Kidney capillary endothelial cell (primary cell): ENCODE data around the gene VEGFB.
A peak's percentile ranks its signal among the peaks of the same experiment; 100 is the strongest.

Experiments
- DNase-seq: peaks from one replicate; pipeline ENCODE4 v3.0.0-alpha.2; 2018; ENCODE audit warnings: low spot score

The VEGFB gene

DNA sequence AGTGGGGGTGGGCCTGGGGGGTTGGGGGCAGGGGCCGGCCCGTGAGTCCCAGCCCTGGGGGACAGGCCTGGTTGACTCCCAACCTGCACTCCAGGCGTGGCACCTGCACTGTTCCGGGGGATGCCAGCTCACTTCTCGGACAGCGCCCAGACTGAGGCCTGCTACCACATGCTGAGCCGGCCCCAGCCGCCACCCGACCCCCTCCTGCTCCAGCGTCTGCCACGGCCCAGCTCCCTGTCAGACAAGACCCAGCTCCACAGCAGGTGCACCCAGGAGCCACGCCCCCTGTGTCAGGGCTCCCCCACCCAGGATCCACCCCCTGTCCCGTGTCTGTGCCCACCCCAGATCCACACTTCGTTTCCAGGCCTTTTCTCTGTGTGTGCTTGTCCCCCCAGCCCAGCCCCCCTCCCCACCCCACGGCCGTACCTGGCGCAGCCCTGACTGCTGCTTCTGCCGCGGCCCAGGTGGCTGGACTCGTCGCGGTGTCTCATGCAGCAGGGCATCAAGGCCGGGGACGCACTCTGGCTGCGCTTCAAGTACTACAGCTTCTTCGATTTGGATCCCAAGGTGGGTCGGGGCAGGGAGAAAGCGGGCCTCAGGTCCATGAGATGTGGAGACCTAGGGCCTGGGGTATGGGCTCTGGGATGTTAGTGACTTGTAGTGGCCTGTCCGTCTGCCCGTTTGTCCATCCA is 23.1 kb upstream of the VEGFB start:
- no peak for DNase-seq

DNA sequence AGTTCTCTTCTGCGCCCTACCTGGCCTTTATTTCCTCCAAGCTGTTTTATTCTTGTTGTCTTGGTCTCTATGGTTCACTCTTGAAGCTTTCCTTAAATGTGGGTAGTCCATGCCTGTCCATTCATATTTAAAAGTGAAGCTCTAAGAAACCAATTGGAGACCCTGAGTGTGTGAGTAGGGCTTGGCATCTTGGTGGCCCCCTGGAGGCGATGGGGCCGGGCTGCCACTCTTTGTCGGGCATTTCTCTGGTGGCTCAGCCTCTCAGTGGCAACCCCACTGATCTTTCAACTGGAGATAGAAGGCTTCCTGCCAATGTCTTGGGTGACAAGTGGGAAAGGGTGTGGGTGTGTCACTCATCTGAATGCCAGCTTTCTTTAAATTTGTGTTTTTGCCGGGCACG is 17.5 kb upstream of the VEGFB start:
- DNase-seq, result no peak

DNA sequence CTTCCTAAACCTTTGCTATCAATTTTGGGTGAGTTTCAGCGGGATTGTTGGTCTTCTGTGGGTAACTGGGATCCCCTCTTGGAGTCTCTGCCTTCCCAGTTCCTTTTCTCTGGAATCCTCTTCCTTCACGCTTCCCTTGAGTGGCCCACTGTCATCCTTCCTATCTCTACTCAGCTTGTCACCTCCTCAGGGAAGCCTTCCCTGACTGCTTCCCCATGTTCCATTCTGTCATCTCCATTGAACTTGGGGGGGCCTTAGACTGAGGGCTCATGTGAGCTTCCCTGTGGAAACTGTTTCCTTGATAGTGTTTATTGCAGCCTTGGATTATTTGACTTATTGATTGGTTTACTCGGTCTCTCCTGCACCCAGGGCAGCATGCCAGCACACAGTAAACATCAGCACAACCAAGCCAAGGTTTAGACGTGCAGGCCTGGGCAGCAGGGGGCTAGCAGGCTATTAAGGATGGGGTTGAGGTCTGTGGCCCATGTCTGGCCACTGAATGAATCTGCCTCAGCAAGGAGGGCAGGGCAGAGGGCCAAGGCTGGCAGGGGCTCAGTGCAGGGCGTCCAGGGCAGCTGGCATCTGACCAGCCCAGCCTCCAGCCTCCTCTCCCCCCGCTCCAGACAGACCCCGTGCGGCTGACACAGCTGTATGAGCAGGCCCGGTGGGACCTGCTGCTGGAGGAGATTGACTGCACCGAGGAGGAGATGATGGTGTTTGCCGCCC is 15.6 kb upstream of the VEGFB start:
- no peak for DNase-seq

DNA sequence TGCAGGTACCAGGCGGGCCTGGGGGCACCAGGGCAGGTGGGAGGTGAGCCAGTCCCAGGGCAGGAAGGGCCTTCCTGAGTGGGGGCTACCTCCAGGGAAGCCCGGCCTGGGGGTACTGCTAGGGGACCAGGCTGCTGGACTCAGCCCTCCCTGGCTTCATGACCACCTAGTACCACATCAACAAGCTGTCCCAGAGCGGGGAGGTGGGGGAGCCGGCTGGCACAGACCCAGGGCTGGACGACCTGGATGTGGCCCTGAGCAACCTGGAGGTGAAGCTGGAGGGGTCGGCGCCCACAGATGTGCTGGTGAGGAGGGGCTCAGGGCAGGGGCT is 15.1 kb upstream of the VEGFB start:
- no peak for DNase-seq

DNA sequence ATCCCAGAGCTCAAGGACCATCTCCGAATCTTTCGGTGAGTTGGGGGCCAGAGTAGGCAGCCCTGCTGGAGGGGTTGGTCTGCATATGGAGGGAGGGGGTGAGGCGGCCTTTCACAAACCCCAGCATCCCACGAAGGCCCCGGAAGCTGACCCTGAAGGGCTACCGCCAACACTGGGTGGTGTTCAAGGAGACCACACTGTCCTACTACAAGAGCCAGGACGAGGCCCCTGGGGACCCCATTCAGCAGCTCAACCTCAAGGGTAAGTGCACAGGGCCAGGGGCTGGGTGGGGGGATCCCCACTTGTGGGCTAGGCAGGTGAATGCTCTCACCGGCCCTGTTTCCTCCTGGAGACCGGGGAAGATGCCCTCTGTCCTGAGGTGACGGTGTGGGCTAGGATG is 14.6 kb upstream of the VEGFB start:
- DNase-seq, result no peak

DNA sequence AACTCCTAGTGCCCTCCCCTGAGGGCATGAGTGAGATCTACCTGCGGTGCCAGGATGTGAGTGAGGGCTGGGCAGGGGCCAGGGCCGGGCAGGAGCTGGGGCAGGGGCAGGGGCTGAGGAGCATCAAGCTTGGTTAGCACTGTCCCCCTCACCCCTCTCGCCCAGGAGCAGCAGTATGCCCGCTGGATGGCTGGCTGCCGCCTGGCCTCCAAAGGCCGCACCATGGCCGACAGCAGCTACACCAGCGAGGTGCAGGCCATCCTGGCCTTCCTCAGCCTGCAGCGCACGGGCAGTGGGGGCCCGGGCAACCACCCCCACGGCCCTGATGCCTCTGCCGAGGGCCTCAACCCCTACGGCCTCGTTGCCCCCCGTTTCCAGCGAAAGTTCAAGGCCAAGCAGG is 14.1 kb upstream of the VEGFB start:
- DNase-seq, result no peak

DNA sequence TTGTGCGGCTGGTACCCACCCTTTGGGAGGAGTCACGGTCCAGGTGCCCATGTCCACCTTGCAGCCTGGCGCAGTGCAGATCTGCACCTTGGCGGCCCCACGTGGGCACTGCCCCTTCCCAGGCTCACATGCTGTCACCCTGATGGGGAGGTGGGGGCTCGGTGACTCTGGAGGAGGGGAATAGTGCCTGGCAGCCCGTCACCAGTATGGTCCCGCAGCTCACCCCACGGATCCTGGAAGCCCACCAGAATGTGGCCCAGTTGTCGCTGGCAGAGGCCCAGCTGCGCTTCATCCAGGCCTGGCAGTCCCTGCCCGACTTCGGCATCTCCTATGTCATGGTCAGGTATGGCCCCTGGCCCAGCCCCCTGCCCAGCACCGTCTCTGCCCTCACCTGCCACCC is 13.6 kb upstream of the VEGFB start:
- no peak for DNase-seq

DNA sequence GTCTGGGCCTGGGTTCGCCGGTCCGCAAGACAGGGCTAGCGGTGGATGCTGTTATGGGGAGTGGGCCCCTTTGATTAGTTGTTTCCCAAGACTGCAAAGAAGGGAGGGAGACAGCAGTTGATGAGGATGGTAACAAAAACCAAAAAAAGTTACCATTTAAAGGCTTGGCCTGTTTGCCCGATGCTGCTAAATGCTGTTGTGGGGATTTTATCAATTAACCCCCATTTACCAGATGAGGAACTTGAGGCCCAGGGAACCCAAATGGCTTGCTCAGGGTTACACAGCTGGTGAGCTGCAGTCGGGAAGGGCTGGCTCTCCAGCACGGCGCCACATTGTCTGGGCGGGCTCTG is 11.8 kb upstream of the VEGFB start:
- DNase-seq, result no peak

DNA sequence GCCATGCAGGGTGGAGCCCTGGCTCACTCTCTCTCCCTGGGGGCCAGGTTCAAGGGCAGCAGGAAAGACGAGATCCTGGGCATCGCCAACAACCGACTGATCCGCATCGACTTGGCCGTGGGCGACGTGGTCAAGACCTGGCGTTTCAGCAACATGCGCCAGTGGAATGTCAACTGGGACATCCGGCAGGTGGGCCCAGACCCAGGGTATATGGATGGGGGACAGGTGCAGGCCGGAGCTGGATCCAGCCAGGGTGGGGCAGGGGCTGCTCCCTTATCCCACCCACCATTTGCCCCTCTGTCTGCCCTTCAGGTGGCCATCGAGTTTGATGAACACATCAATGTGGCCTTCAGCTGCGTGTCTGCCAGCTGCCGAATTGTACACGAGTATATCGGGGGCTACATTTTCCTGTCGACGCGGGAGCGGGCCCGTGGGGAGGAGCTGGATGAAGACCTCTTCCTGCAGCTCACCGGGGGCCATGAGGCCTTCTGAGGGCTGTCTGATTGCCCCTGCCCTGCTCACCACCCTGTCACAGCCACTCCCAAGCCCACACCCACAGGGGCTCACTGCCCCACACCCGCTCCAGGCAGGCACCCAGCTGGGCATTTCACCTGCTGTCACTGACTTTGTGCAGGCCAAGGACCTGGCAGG is 11.3 kb upstream of the VEGFB start:
- no peak for DNase-seq

DNA sequence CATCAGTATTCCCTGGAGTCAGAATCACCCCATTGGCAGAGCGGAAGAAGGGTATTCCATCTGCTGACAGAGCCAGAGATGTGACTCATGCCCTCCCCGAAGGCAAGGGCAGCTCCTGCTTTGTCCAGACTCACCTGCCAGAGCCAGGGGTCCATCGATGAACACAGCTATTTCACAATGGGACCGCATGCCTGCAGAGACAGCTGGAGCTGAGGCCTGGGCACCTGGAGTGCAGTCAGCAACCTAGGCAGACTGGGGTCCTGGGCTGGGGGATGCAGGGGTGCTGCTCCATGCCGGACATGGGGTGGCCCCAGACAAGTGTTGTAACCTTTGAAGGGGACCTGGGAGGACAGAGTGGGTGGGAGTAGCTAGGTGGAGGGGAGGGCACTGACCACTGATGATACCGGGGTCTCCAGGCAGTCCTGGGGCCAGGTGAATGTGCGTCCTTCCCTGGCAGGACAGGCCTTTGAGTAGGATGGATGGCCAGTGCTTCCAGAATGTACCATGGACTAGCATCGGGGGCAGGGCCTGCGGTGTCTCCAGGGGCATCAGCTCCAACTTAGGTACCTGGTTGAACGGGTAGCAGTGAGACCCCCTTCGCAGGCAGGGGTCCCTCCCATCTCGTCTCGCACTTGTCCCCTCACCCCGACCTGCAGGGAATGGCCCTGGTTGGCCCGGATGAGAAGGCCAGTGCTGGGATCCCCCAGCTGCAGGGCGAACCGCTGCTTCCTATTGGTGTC is 10.1 kb upstream of the VEGFB start:
- DNase-seq, result no peak

DNA sequence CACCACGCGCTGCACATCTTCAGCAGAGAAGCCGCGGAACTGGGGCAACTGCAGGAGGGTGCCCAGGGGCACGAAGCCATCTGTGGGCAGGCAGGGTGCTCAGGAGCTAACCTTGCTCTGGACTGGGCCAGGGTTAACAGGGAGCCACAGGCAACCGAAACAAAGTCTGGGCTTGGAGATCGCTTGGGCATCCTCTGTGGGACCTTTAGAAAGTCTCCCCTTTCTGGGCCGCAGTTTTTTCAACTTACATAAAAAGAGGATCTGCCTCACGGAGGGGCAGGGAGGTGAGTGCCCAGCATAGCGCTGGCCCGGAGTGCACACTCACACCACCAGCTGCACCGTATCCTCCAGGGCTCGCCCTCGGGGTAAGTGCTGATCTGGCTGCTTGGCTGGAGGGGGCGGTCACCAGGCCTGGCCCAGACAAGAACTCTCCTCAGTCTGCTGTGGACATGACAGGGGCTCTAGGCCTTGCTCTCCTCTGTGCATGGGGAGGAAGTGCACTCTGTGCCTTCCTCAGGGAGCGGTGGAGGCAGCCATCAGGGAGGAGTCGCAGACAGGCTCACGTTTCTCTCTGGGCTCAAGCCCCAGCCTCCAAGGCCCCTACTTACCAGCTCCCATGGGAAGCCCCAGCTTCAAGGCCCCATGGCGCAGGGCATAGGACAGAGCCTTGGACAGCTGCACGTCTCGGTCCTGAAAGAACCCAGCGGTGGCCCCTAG is 9.3 kb upstream of the VEGFB start:
- no peak for DNase-seq

DNA sequence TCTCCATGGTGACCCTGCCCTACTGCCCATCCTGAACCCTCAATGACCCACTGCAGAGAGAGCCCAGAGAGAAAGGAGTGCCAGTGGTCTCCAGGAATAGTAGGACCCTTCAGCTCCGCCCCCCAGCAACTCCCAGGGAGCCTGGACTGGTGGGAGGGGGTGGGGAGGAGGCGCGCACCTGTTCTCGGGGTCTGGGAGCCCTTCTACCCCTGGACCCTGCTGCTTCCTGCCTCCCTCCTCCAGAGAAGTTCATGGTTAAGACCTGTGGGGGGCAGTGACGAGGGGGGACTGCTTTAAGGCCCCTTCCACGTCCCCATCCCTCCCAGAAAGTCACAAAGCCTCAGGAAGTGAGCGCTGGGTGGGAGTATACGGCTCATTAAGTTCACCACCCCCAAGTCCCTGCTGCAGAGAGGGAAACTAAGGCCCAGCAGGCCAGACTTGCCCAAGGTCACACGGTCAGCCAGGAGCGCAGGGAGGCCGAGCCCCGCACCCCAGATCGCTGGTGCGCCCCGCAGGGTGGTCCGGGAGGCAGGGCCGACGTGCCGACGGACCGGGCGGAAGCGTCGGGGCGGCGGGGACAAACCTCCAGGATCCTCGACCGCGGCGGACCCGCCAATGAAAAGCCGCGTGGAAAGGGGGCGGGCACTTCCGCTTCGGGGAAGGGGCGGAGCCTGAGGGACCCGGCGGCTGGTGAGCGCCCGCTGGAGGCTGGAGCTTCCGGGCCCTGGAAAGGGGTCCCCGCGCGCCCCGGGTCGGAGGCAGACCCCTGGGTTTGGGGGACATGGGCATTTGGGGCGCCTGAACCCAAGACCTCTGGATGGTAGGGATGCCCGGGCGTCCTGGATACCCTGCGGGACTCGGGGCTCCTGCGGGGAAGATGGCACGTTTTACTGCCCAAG is 8.5 kb upstream of the VEGFB start, which contains the start of the genes NUDT22 and TRPT1:
Gene NUDT22, plus strand, starts transcription at position 667 of the 899 bp plus-strand sequence. CDS start 379 bp downstream, outside the sequence.
Gene TRPT1, minus strand, starts transcription at position 579 of the 899 bp plus-strand sequence. Its CDS starts 326 bp downstream, at position 253.
- peak; percentile 78 for DNase-seq

DNA sequence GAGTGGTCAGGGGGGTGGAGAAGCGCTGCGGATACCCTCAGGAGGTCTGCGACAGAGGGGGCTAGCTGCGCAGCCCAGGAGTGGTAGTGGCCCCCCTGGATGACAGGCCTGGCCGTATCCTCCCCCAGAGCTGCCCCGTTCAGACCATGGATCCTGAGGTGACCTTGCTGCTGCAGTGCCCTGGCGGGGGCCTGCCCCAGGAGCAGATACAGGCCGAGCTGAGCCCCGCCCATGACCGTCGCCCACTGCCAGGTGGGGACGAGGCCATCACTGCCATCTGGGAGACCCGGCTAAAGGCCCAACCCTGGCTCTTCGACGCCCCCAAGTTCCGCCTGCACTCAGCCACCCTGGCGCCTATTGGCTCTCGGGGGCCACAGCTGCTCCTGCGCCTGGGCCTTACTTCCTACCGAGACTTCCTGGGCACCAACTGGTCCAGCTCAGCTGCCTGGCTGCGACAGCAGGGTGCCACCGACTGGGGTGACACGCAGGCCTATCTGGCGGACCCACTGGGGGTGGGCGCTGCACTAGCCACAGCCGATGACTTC is 7.8 kb upstream of the VEGFB start:
- no peak for DNase-seq

DNA sequence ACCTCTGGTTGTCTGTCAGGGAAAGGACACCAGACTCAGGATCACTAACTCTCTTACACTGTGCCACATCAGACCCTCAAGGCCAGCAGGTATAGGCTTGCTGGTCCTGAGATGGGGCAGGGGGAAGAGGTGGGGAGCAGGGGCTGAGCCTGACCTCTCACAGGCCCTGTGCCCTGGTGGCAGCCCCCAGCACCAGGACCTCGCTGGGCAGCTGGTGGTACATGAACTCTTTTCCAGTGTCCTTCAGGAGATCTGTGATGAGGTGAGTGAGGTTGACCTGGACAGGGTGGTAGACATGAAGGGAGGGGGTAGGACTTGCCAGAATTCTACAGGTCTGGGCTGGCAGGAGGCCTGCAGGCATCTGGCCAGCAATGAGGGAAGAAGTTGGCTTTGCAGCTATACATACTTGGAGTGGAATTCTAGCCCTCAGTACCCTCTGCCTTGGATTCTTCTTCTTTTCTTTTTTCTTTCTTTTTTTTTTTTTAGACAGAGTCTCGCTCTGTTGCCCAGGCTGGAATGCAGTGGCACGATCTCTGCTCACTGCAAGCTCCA is 6.9 kb upstream of the VEGFB start:
- DNase-seq, result no peak

DNA sequence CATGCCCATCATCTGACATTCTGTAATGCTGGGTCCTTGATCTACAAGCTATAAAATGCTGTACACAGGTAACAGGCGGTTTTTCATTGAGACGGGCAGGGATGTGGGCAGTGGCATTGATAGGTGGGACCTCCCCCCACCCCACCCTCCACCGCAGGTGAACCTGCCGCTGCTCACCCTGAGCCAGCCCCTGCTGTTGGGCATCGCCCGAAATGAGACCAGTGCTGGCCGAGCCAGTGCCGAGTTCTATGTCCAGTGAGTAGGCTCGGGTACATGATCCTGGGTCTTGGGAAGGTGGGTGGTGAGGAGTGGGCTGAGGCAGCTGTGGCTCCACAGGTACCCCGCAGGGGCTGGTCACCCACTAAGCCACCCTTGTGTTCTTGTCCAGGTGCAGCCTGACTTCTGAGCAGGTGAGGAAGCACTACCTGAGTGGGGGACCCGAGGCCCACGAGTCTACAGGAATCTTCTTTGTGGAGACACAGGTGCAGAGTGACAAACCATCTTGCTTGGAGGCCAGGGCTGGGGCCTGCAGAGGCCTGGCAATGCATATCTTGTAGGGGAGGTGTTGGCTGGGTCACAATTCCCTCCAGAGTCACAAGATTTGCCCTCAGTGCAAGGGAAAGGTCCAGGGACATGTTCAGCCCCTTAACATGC is 5.2 kb upstream of the VEGFB start:
- no peak for DNase-seq

DNA sequence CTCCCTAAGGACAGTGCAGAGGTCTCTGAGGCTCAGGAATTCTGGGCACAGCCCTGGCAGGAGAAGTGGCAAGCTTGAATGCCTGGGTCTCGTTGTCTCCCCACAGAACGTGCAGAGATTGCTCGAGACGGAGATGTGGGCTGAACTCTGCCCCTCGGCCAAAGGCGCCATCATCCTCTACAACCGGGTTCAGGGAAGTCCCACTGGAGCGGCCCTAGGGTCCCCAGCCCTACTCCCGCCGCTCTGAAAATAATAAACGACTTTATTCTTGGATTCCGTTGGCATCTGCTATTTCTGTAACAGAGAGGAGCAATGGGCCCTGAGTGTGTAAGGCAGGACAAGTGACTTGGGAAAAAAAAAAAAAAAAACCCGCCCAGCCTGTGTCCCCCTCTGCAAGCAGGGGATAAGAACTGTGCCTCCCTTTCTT is 4.6 kb upstream of the VEGFB start:
- no peak for DNase-seq

DNA sequence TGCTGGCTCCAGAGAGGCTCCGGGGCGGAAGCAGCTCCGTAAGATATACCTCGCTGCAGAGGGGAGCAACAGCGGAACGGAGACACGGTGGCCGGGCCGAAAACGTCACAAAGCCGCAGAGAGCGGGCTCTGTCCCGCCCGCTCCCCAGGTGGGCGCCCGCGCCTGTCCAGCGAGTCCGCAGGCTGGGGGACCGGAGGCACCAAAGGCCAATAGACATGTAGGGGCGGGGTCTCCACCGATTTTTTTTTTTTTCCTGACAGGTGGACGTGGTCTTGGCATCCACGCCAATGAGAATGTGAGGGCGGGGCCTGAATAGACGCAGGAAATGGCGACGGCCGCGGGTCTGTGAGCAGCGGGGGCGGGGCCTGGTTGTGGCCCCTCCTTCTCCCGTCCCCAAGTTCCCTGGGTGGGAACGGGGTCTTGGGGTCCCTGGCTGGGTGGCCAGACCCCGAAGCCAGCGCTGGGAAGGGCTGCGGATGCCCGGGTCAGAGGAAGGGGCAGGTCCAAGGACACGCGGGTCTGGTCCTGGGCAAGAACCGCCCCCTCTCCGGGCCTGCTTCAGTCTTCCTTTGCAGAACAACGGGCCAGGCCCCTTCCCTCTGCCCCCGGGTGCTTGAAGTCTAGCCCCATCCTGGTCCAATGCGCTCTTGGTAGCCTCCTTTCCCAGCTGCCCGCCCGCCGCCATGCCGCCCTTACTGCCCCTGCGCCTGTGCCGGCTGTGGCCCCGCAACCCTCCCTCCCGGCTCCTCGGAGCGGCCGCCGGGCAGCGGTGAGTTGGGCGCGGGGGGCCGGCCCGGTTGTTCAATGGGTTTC is 4.0 kb upstream of the VEGFB start, which contains the start of gene DNAJC4:
Gene DNAJC4, plus strand, starts transcription at position 378 of the 814 bp plus-strand sequence. Its CDS starts 307 bp downstream, at position 685.
- DNase-seq, result peak; percentile 74

DNA sequence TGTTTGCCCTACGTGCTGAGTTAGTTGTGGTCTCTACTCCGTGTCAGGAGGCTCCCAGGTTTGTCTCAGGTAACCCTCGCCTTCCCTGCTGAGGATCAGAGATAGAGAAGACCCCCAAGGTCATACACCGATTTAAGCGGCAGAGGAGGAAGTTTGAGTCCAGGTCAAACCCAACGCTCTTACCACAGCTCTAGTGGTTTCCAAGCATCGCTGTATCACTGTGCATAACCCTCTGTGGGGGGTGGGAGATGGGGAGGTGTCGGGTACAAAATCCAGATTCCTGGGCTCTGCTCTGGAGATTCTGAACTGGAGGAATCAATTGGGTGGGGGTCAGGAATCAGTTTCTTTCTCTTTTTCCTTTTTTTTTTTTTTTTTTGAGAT is 3.4 kb upstream of the VEGFB start:
- DNase-seq, result no peak

DNA sequence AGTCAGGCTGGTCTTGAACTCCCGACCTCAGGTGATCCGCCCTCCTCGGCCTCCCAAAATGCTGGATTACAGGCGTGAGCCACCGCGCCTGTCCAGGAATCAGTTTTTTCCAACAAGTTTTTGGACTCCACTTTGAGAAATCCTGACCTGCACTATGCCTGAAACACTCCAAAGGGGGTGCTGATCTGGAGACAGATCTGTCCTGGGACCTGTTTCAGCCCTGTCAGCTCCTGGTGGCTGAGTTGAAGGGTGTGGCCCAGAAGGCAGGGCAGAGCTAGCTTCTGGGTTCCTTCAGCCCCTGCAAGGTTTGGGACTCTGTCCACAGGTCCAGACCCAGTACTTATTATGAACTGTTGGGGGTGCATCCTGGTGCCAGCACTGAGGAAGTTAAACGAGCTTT is 2.8 kb upstream of the VEGFB start:
- no peak for DNase-seq
